ENCODE measurements around the gene SUSD6. TPM values are rescaled to one million over a fixed set of nuclear protein-coding genes. Genes with fewer than 3 reads are reported as not detected.

The SUSD6 gene
- total RNA-seq, 1 donor from 2014 or later, result 13.7 TPM

GRCh38 chr14:69574263-69574953 is 37.0 kb upstream of the SUSD6 start, which contains the start of gene CCDC177:
Gene CCDC177 (minus strand): TSS chr14:69574871. CDS start chr14:69573622, 1,249 bp downstream.
- peaks cover 22% of the 10 kb centered on the region for H3K27me3 Mint-ChIP-seq (ENCODE audit: low read depth)
- H3K9me3 Mint-ChIP-seq, result no peaks in the 10 kb centered on the region
- H3K27ac Mint-ChIP-seq (ENCODE audit: unreplicated experiment), result peak within 1 kb of the TSS; percentile 61
- peak within 1 kb of the TSS; percentile 96 for H3K4me3 Mint-ChIP-seq
- TF ChIP-seq CTCF (conservative IDR thresholded peaks at IDR 0.05), result peak; percentile 98
- H3K36me3 Mint-ChIP-seq (ENCODE audit: low read depth), result peaks cover 3% of the 10 kb centered on the region
- H3K4me1 Mint-ChIP-seq, result peaks cover 28% of the 10 kb centered on the region
- DNase-seq (ENCODE audit: low read depth, low spot score), result peak; percentile 74

GRCh38 chr14:69574954-69575295 is 36.5 kb upstream of the SUSD6 start:
- H3K27me3 Mint-ChIP-seq (ENCODE audit: low read depth), result peaks cover 22% of the 10 kb centered on the region

GRCh38 chr14:69579476-69579875 is 31.9 kb upstream of the SUSD6 start:
- H3K27me3 Mint-ChIP-seq (ENCODE audit: low read depth), result peaks cover 14% of the 10 kb centered on the region
- no peak overlapping the region for H3K4me3 Mint-ChIP-seq
- no peak for TF ChIP-seq CTCF (conservative IDR thresholded peaks at IDR 0.05)
- DNase-seq (ENCODE audit: low read depth, low spot score), result no peak
- H3K36me3 Mint-ChIP-seq (ENCODE audit: low read depth), result peaks cover 3% of the 10 kb centered on the region
- no peaks in the 10 kb centered on the region for H3K9me3 Mint-ChIP-seq
- H3K4me1 Mint-ChIP-seq, result peaks cover 6% of the 10 kb centered on the region
- no peak overlapping the region for H3K27ac Mint-ChIP-seq (ENCODE audit: unreplicated experiment)

More at GRCh38 chr14:69574954-69575295, 36.5 kb upstream of the SUSD6 start:
- no peak for DNase-seq (ENCODE audit: low read depth, low spot score)
- Mint-ChIP-seq H3K27ac (ENCODE audit: unreplicated experiment) (no peak overlapping the region), H3K4me3 (peak overlapping the region; percentile 96), H3K36me3 (ENCODE audit: low read depth) (peaks cover 3% of the 10 kb centered on the region), H3K4me1 (peaks cover 24% of the 10 kb centered on the region), H3K9me3 (no peaks in the 10 kb centered on the region)
- TF ChIP-seq CTCF (conservative IDR thresholded peaks at IDR 0.05), result peak; percentile 52

- Mint-ChIP-seq H3K9me3 (no peaks in the 10 kb centered on the region), H3K4me1 (no peaks in the 10 kb centered on the region), H3K27ac (ENCODE audit: unreplicated experiment) (no peak overlapping the region), H3K4me3 (no peak overlapping the region), H3K36me3 (ENCODE audit: low read depth) (no peaks in the 10 kb centered on the region), H3K27me3 (ENCODE audit: low read depth) (peaks cover 11% of the 10 kb centered on the region)
- TF ChIP-seq CTCF (conservative IDR thresholded peaks at IDR 0.05), result peak; percentile 61
- peak; percentile 39 for DNase-seq (ENCODE audit: low read depth, low spot score)
Measured at GRCh38 chr14:69580009-69580577, 31.3 kb upstream of the SUSD6 start.

- no peak for TF ChIP-seq CTCF (conservative IDR thresholded peaks at IDR 0.05)
- Mint-ChIP-seq H3K4me1 (no peaks in the 10 kb centered on the region), H3K9me3 (no peaks in the 10 kb centered on the region), H3K27ac (ENCODE audit: unreplicated experiment) (no peak overlapping the region), H3K36me3 (ENCODE audit: low read depth) (no peaks in the 10 kb centered on the region), H3K4me3 (no peak overlapping the region), H3K27me3 (ENCODE audit: low read depth) (peaks cover 4% of the 10 kb centered on the region)
- DNase-seq (ENCODE audit: low read depth, low spot score), result no peak
Measured at GRCh38 chr14:69581316-69581935, 30.0 kb upstream of the SUSD6 start.

Measured in neural crest cell (in vitro differentiated cells).